Metanephros (tissue), 2 donors: ENCODE results near the gene MRNIP. TPM values are rescaled to one million over a fixed set of nuclear protein-coding genes. Genes with fewer than 3 reads are reported as not detected.

Experiments used
- small RNA-seq: library from RNA; depleted of rRNA; stranded (forward); fragments of <200 nt; gene quantifications from one replicate; pipeline ENCODE3, GENCODE V24; 2014; ENCODE audit warnings: low replicate concordance
- total RNA-seq: library from RNA; depleted of rRNA; stranded (reverse); fragments of >200 nt; gene quantifications from one replicate; pipeline ENCODE4 v1.2.3, GENCODE V29; 2014

Gene MRNIP, protein sequence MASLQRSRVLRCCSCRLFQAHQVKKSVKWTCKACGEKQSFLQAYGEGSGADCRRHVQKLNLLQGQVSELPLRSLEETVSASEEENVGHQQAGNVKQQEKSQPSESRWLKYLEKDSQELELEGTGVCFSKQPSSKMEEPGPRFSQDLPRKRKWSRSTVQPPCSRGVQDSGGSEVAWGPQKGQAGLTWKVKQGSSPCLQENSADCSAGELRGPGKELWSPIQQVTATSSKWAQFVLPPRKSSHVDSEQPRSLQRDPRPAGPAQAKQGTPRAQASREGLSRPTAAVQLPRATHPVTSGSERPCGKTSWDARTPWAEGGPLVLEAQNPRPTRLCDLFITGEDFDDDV
- 35.3 TPM for total RNA-seq

DNA sequence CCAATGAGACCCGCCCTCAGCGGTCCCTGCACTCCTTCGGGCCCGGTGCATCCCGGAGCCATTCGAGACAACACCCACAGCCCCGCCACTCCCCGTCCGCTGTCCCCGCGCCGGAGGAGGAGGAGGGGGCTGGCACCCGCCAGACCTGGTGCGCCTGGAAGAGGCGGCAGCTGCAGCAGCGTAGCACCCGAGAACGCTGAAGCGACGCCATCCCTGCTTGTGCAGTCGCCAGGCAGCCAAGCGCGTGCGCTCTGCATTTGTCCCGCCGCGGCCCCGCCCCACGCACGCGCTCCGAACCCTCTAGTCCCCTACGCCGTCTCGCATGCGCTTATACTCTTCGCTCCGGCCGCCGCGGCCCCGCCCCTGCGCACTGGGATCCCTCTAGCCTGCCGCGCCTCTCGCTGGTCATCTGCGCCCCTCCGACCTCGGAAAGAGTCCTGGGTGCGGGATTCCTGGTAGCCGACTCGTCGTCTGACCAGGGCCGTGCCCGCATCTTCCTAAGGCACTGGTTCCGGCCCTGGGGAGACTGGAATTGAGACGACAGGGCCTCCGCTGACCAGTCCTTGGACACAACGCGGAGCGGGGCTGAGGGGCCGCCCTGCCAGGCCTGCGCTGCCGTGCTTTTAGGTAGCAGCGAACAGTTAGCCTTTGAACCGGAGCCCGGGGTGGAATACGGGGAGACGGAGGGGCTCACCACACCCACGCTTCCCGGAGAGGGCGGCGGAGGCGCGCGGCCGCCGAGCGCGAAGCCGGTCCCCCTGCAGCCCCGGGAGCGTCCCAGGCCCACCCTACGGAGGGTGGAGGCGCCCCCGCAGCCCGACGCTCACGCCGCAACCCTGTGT, at the start of gene MRNIP:
Gene MRNIP (minus strand): TSS at position 232 of the 842 bp plus-strand sequence. CDS start 21 bp downstream, at position 211.

DNA sequence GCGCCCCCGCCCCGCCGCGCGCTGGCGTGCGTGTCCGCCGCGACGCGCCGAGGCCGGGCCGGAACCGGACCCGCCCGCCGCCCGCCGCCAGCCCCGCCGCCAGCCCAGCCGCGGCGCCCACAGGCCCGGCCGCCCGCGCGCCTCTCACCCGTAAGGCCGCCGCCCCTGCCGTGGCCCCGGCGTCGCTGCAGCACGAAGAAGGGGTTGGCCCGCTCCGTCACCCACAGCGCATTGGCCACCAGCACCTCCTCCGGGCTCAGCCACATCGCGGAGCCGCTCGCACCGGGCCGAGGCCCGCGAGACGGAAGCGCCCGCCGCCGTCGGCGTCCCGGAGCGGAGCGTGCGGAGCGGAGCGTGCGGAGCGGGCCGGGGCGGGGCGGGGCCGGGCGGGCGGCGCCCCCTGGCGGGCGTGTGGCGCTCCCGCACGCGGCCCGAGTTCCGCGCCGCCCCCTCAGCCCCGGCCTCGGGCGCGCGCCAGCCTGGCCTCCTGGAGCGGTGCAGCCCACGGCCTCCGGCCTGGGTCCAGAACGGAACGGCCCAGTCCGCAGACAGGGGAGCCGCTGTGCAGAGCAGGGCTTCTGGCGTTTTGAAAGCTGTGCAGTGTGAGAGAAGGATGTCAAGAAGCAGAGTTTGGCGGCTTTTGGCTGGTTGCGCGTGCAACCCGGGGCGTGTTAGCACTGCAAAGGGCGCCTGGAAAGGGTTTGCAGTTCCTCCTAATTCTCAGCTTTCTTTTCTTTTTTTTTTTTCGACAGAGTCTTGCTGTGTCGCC, 49.1 kb upstream of the MRNIP start, which contains the start of gene TBC1D9B:
Gene TBC1D9B (minus strand): TSS at position 342 of the 769 bp plus-strand sequence. CDS start 76 bp downstream, at position 266.

DNA sequence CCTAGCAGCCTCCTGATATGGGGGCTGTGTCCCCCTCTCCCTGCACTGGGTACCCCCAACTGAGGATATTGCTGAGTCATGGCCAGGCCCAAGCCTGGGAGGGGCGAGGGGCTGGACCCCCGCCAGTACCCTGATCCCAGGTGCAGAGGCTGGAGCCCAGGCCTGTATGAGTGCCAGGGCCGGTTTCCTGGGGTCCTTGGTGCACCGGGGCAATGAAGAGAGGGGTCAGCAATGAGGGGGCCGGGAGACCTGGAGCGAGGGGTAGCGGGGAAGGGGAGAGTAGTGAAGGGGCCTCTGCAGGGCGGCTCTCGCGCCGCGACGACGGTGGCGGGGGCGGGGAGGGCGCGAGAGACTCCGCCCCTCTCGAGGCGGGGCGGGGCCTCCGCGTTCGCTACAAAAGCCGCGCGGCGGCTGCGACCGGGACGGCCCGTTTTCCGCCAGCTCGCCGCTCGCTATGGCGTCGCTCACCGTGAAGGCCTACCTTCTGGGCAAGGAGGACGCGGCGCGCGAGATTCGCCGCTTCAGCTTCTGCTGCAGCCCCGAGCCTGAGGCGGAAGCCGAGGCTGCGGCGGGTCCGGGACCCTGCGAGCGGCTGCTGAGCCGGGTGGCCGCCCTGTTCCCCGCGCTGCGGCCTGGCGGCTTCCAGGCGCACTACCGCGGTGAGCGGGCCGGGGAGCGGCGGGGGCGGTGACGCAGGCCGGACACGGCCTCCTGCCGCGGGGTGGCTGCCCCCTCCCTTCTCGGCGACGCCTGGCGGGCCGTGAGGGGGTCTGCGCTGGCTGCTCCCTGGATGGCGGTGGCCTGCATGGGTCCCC, 37.9 kb downstream of the MRNIP start, which contains the start of gene SQSTM1:
Gene SQSTM1 (plus strand): TSS at position 423 of the 815 bp plus-strand sequence. CDS start 32 bp downstream, at position 455.

DNA sequence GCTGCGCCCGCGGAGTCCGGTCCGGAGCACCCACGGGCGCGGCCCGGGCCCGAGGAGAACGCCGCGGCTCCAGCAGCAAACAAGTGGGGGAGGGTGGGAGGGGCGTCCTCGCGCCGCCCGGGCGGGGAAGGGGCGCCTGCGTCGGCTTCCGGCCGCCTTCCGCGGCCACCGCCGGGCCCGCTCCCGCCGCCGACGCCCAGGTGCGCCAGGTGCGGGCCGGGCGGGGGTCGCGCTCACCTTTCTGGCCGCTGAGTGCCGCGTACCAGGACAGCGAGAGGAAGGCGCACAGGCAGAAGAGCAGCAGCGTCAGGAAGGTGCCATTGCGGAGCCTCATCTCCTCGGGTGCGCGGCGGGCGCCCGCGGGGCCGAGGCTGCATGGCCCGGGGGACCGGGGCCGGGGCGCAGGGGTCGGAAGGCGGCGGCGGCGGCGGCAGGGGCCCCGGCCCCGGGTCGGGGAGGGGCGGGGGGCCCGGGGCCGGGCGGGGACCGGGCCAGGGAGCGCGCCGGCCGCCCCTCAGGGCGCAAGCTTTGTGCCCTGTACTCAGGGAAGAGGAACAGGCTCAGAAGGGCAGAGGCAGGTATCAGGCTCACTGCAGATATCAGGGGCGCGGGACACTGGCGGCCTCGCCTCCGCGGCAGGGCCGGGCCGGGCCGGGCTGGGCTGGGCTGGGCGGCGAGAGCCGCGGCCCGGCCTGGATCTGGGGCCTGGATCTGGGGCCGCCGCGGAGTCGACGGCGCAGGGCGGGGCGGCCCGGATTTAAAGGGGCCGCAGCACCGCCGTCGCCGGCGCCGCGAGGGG, 52.2 kb downstream of the MRNIP start, which contains the start of gene MGAT4B:
Gene MGAT4B (minus strand): TSS at position 617 of the 799 bp plus-strand sequence. CDS start 283 bp downstream, at position 334.

DNA sequence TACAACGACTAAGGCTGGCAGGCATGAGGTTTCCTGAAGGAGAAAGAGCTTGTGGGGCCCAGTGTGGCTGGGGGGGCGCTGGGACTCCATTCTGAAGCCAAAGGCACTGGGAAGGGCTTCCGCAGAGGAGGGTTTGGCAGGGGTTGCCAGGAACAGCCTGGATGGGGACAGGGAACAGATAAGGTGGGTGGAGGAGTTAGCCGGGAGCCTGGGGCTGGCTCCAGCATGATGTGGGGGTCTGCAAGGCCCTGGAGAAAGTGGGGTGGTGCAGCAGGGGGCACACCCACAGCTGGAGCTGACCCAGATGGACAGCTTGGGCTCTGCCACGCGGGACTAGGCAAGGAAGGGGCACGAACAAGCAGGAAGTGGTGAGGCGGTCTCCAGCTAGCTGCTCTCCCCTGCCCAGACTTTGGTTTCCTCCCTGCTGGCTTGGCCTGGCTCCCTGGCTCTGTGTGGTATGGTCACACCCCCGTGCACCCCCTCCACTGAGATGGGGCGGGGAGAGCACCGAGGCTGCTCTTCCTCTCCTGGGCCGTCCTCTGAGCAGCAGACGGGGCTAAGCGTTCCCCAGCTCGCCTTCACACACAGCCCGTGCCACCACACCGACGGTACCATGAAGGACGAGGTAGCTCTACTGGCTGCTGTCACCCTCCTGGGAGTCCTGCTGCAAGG, 65.0 kb downstream of the MRNIP start, which contains the start of gene LTC4S:
Gene LTC4S (plus strand): TSS at position 519 of the 672 bp plus-strand sequence. CDS start 95 bp downstream, at position 614.

Small RNAs within 50 kb of the gene (small RNA-seq; reads per million reads assigned to genes)
- gene MIR1229 = not detected
- not detected for gene RF00019

Other genes with a start within 250 kb of the MRNIP start
- 1,422 TPM for gene HNRNPH1, start 235.1 kb downstream of the MRNIP start, total RNA-seq
- gene CBY3, start 177.8 kb downstream of the MRNIP start, total RNA-seq = 0.58 TPM
- gene CANX, start 159.8 kb downstream of the MRNIP start, total RNA-seq = 650 TPM
- 30.2 TPM for gene MAML1, start 126.0 kb downstream of the MRNIP start, total RNA-seq
- gene LTC4S, start 64.8 kb downstream of the MRNIP start, total RNA-seq = 1.5 TPM
- gene MGAT4B, start 52.0 kb downstream of the MRNIP start, total RNA-seq = 119 TPM
- gene SQSTM1, start 37.9 kb downstream of the MRNIP start, total RNA-seq = 645 TPM
- 100 TPM for gene TBC1D9B, start 49.1 kb upstream of the MRNIP start, total RNA-seq
- gene RNF130, start 212.9 kb upstream of the MRNIP start, total RNA-seq = 59.7 TPM